Type B pancreatic cell (in vitro differentiated cells): Measurements from ENCODE around the gene C2CD2L. TPM values are rescaled to one million over a fixed set of nuclear protein-coding genes. Genes with fewer than 3 reads are reported as not detected.

Experiments used
- DNase-seq: peaks from one replicate; pipeline ENCODE4 v3.0.0; 2021; ENCODE audit warnings: mixed read lengths; ENCODE audit not compliant: unreplicated experiment; ENCODE audit errors: extremely low spot score
- H3K27ac Mint-ChIP-seq: 2 replicates; pipeline ENCODE4 v1.8.0; 2021; ENCODE audit warnings: mild to moderate bottlenecking, mixed read lengths
- H3K27me3 Mint-ChIP-seq: 2 replicates; pipeline ENCODE4 v1.8.0; 2021; ENCODE audit warnings: mixed read lengths
- H3K36me3 Mint-ChIP-seq: 2 replicates; pipeline ENCODE4 v1.8.0; 2021; ENCODE audit warnings: mixed read lengths
- H3K4me1 Mint-ChIP-seq: one replicate; pipeline ENCODE4 v1.8.0; 2021; ENCODE audit warnings: mixed read lengths; ENCODE audit not compliant: unreplicated experiment
- H3K4me3 Mint-ChIP-seq: 2 replicates; pipeline ENCODE4 v1.8.0; 2021; ENCODE audit warnings: mild to moderate bottlenecking, mixed read lengths
- H3K9me3 Mint-ChIP-seq: 2 replicates; pipeline ENCODE4 v1.8.0; 2021; ENCODE audit warnings: mixed read lengths
- total RNA-seq: library from RNA; stranded (reverse); gene quantifications from 2 replicates; pipeline ENCODE4 v1.2.1, GENCODE V29; 2021; ENCODE audit warnings: low replicate concordance
- TF ChIP-seq, protein P1 (sequence below): fragments of 200-600 bp; sonication (generic); conservative IDR thresholded peaks from 2 replicates; pipeline ENCODE4 v1.5.0; 2021; ENCODE audit warnings: antibody characterized with exemption, mild to moderate bottlenecking

Gene C2CD2L
- total RNA-seq, 1 donor from 2014 or later, result 10.7 TPM

DNA sequence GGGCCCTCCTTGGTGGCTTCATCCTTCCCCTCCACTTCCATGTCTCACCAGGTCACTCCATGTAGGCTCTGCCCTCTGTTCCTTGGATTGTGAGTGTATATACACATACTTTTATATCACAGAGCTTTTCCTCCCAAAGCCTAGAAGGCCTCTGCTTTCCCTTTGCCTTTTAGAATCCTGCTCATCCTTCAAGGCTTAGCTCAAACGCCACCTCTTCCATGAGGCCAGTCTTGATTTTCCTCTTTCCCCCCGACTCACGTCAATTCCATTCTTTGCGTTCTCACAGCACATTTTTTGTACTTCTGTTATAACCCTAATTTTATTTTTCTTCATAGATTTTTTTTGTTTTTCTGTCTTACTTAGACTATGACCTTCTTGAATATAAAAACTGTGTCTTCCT, 45.5 kb downstream of the C2CD2L start:
- no peaks in the 10 kb centered on the region for H3K36me3 Mint-ChIP-seq
- TF ChIP-seq, protein P1, sequence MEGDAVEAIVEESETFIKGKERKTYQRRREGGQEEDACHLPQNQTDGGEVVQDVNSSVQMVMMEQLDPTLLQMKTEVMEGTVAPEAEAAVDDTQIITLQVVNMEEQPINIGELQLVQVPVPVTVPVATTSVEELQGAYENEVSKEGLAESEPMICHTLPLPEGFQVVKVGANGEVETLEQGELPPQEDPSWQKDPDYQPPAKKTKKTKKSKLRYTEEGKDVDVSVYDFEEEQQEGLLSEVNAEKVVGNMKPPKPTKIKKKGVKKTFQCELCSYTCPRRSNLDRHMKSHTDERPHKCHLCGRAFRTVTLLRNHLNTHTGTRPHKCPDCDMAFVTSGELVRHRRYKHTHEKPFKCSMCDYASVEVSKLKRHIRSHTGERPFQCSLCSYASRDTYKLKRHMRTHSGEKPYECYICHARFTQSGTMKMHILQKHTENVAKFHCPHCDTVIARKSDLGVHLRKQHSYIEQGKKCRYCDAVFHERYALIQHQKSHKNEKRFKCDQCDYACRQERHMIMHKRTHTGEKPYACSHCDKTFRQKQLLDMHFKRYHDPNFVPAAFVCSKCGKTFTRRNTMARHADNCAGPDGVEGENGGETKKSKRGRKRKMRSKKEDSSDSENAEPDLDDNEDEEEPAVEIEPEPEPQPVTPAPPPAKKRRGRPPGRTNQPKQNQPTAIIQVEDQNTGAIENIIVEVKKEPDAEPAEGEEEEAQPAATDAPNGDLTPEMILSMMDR, result no peak
- H3K27ac Mint-ChIP-seq, result no peak overlapping the region
- H3K27me3 Mint-ChIP-seq, result peaks cover 72% of the 10 kb centered on the region
- no peak for DNase-seq
- no peak overlapping the region for H3K4me3 Mint-ChIP-seq
- H3K9me3 Mint-ChIP-seq, result no peaks in the 10 kb centered on the region
- peaks cover 6% of the 10 kb centered on the region for H3K4me1 Mint-ChIP-seq

GRCh38 chr11:119153049-119153818, 46.1 kb downstream of the C2CD2L start:
- Mint-ChIP-seq H3K9me3 (no peaks in the 10 kb centered on the region), H3K27ac (no peak overlapping the region), H3K36me3 (no peaks in the 10 kb centered on the region), H3K27me3 (peaks cover 65% of the 10 kb centered on the region), H3K4me3 (no peak overlapping the region), H3K4me1 (peaks cover 3% of the 10 kb centered on the region)
- no peak for DNase-seq
- TF ChIP-seq, protein P1, result peak; percentile 33

DNA sequence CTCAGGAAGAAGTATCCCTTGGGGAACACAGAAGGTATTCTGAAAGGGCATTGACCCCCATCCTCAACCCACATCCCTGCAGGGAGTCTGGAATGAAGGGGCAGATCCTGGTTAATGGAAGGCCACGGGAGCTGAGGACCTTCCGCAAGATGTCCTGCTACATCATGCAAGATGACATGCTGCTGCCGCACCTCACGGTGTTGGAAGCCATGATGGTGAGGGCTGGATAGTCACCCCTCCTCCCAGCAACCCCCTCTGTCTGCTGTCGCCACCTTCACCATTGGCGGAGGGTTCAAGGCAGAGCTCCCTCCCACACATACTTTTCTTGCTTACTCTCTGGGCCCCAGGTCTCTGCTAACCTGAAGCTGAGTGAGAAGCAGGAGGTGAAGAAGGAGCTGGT, 47.0 kb downstream of the C2CD2L start:
- Mint-ChIP-seq H3K27ac (no peak overlapping the region), H3K4me3 (no peak overlapping the region), H3K4me1 (no peaks in the 10 kb centered on the region), H3K36me3 (no peaks in the 10 kb centered on the region), H3K9me3 (no peaks in the 10 kb centered on the region), H3K27me3 (peaks cover 66% of the 10 kb centered on the region)
- TF ChIP-seq, protein P1, result no peak
- no peak for DNase-seq

GRCh38 chr11:119155733-119156492, 48.8 kb downstream of the C2CD2L start:
- Mint-ChIP-seq H3K4me1 (no peaks in the 10 kb centered on the region), H3K27ac (no peak overlapping the region)

GRCh38 chr11:119156496-119156895, 49.4 kb downstream of the C2CD2L start:
- no peaks in the 10 kb centered on the region for H3K4me1 Mint-ChIP-seq
- H3K36me3 Mint-ChIP-seq, result no peaks in the 10 kb centered on the region
- TF ChIP-seq, protein P1, result no peak
- H3K4me3 Mint-ChIP-seq, result no peak overlapping the region
- no peak overlapping the region for H3K27ac Mint-ChIP-seq
- no peaks in the 10 kb centered on the region for H3K9me3 Mint-ChIP-seq
- peaks cover 51% of the 10 kb centered on the region for H3K27me3 Mint-ChIP-seq
- DNase-seq, result no peak

More at GRCh38 chr11:119155733-119156492, 48.8 kb downstream of the C2CD2L start:
- DNase-seq, result no peak
- Mint-ChIP-seq H3K4me3 (no peak overlapping the region), H3K36me3 (no peaks in the 10 kb centered on the region), H3K27me3 (peaks cover 57% of the 10 kb centered on the region), H3K9me3 (no peaks in the 10 kb centered on the region)
- TF ChIP-seq, protein P1, result peak; percentile 50
